ENCODE measurements around the gene NPHP4.
A peak's percentile ranks its signal among the peaks of the same experiment; 100 is the strongest.
"Not testable (repeated sequence)": the region's sequence is repeated elsewhere in the genome, so short reads cannot be mapped to it uniquely, and the experiment has no call there.

NPHP4 gene

DNA sequence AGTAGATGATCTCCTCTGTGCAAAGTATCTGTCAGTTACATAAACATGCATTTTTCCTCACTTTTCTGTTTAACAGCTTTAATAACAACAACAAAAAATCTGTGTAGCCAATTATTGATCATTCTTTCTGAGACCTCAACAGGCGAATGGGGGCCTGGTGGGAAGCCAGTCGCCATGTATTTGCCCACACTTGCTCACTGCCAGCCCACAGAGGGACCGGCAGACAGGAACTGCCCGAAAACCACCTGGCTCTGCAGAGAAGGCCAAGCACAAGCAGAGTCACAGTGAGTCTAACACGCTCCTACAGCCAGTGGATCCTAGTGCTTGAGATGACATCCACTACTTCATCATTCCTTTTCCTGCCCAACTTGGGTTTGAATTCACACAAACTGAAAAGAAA lies 56.1 kb downstream of the NPHP4 start:
- no peak for FAIRE-seq

DNA sequence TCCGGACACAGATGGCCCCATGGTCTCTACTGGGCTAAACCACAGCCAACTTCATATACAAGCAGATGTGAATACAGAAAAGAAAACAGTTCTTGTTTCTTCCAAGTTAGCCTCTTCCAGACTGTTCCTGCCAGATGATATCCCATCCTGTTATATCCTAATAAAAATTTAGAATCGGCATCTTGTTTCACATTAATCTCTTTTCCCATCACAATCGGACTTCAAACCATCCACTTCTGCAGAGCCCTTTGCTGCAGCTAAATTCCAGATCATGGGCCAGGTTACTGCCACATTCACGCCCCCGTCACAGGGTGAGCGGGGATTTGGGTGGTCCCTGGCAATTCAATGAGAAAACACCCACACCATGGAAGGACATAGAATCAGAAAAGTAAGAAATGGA lies 57.2 kb downstream of the NPHP4 start:
- DNase-seq (ENCODE audit: low spot score) (no peak), FAIRE-seq (no peak)

More for the DNA sequence above, 56.1 kb downstream of the NPHP4 start:
- DNase-seq (ENCODE audit: low spot score) = no peak

DNA sequence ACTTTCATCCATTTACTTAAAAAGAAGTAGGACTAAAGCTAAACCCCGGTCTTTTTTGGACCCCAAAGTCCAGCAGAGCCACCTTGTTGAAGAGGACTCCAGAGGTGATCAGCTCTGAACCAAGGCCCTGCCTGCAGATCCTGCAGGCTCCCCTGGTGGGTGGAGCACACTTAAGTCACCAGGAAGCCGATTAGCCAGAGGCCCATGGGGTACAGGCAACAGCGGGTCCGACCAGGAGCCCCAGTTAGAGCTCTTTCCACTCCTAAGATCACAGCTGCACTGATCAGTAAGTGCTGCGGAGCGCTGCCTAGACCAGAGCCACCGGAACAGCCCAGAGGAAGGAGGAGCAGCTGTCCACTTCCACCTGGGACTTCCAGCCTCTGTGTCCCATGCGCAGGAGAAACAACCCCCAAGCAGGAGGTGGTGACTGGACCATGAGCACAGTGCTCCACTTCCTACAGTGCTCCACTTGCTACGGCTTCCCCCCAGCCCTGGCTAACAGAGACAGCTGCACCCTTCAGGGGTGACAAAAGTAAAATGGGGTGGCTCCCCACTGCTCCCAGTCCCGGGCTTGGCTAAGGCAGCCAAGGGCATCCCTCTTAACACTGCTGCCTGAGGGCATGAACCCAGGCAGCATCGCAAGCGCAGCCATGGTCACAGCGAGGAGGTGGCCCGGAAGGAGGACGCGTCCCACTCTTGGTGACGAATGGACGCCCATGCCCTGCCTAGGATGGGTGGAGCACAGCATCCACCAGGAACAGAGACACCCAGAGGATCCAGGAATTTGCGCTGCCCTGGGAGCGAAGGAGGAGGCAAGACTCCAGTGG lies 58.0 kb downstream of the NPHP4 start:
- FAIRE-seq = no peak
- no peak for DNase-seq (ENCODE audit: low spot score)

- no peak for FAIRE-seq
Observed at GRCh38 chr1:5933676-5934057, 58.6 kb downstream of the NPHP4 start.

GRCh38 chr1:5933050-5933449 lies 59.2 kb downstream of the NPHP4 start:
- FAIRE-seq = no peak
- no peak for DNase-seq (ENCODE audit: low spot score)

More at GRCh38 chr1:5933676-5934057, 58.6 kb downstream of the NPHP4 start:
- DNase-seq (ENCODE audit: low spot score) = no peak

- no peak for FAIRE-seq
- DNase-seq (ENCODE audit: low spot score) = no peak
Observed at GRCh38 chr1:5928714-5929400, 63.4 kb downstream of the NPHP4 start.

DNA sequence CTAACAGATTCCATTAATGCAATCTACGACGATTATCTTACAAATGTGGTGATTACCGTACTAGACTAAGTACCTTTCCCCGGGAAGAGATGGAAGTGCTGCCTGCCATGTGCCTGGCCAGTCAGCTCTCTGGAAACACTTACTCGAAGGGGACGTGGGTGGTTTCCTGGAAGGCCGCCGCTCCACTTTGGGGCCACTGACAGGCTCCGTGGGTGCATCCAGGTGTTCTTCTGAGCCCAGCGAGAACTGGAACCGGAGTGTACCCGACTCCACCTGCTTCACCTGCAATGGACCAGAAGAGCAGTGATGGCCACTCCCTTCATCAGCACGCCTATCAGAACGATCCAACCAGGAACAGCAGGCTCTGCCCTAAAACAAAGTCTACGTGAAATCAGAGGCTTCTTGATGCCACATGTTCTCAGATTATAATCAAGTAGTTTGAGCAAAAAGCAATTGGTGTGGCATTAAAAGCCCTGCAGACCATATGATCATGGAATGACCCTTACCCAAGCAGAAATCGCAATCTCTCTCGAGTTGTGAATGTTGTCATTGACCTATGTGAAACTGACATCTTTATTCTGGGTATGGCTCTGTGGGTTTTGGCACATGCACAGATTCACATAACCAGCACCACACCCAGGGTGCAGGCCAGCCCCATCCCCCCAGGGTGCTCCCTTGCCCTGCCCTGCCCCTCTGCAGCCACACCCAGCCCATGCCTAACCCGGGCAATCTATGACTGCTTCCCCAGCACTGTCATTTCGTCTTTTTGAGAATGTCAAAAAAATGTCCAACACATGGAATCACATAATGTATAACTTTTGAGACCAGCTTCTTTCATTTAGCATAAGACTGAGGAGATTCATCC lies 64.5 kb downstream of the NPHP4 start:
- FAIRE-seq (no peak), DNase-seq (ENCODE audit: low spot score) (no peak)

DNA sequence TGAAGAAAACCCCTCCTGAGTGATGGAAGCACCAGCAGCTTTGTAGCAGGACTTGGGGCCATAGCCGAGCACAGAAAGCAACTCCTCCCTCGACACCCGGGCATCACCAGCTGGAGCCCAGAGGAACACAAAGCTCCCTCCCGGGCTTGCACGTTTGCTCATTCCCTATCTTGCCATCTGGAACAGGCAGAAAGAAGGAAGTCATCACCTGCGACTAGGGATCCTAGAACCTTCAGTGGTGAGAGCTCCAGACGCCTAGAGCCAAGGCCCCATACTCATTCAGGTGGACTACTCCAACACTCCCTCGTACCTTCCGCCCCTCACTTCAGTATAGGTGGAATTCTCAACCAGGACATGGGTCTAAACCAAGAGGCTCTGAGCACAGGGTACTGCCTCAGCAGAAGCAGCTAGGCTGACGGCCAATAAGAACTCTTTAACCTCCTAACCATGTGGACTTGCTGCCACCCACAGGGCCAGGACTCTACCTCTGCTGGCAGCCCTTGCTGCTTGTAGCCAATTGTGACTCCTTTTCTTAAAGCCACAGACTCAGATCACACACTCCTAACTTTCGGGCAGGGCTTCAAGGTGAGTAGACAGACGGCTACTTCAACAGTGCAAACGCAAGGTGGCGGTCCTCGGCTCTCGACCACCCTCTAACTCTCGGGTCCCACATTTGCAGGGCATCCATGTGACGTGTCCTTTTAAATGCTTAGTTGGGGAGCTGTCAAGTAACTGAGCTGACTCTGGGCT lies 65.4 kb downstream of the NPHP4 start:
- no peak for DNase-seq (ENCODE audit: low spot score)
- FAIRE-seq = no peak

GRCh38 chr1:5922700-5923330 lies 69.4 kb downstream of the NPHP4 start:
- FAIRE-seq; DNase-seq (ENCODE audit: low spot score): not testable (repeated sequence)

DNA sequence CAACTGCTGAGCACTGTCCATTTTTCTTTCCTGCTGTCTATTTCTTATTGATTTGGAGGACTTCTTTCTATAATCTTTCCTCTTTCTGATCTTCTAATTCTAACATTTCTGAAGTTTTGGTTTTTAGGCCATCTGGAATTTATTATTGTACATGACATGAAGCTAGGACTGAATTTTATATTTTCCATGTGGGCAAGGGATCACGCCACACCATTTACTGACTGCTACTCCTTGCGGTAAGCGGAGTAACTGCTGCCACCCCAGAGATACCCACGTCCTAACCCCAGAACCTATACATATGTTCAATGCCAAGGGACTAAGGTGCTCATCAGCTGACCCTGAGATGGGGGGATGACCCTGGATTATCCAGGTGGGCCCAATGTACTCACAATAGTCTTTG lies 70.6 kb downstream of the NPHP4 start:
- FAIRE-seq = no peak

DNA sequence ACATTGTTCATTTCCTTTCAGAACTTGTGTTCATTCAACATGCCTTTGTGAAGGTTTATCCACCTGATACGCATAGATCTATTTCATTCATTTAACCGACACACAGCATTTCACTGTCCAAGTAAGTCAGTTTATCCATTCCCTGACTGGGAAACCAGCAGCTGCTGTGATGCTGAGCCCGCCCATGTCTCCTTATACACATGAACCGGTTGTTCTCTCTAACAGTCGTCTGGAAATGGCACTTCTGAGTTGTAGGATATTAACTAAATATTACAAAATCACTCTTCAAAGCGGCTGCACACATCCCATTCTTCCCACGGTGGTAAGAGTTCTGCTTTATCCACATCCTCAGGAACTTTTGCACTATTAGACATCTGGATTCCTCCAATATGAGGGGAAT lies 71.1 kb downstream of the NPHP4 start:
- FAIRE-seq (no peak), DNase-seq (ENCODE audit: low spot score) (no peak)

More for the DNA sequence above, 70.6 kb downstream of the NPHP4 start:
- DNase-seq (ENCODE audit: low spot score) = no peak

DNA sequence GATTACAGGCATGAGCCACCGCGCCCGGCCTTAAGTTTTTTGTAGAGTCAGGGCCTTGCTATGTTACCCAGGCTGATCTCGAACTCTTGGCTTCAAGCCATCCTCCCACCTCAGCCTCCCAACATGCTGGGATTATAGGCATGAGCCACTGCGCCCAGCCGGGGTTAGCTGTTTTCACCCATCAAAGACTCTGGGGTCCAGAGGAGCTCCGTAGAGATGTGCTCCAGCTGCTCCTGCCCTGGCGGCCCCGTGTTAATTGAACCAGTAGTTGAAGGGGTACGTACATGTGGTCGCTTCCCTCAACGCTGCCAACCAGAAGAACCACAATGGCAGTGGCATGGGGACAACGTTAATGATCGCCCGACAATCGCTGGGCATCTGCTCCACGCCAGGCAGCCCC lies 72.0 kb downstream of the NPHP4 start:
- FAIRE-seq (no peak), DNase-seq (ENCODE audit: low spot score) (no peak)

DNA sequence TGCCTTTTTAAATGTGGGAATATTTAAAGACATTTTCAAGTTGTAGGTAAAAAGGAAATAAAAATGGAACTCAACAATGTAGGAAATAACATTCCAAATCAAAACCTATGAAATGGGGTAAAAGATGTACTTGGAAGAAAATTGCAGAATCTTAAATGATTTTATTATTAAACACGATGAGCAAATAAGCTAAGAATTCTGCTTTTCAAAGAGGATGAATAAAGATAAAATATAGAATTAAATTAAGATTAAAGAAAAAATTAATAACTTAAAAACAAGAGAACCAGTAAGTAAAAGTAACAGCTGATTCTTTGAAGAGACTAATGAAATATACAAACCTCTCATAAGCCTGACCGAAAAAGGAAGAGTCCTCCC lies 74.0 kb downstream of the NPHP4 start:
- FAIRE-seq (no peak), DNase-seq (ENCODE audit: low spot score) (no peak)

GRCh38 chr1:5917591-5918274 lies 74.5 kb downstream of the NPHP4 start:
- FAIRE-seq = no peak
- peak; percentile 29 for DNase-seq (ENCODE audit: low spot score)

GRCh38 chr1:5917281-5917590 lies 75.0 kb downstream of the NPHP4 start:
- FAIRE-seq = no peak
- no peak for DNase-seq (ENCODE audit: low spot score)

GRCh38 chr1:5916572-5917280 lies 75.5 kb downstream of the NPHP4 start:
- FAIRE-seq = no peak
- DNase-seq (ENCODE audit: low spot score) = no peak

DNA sequence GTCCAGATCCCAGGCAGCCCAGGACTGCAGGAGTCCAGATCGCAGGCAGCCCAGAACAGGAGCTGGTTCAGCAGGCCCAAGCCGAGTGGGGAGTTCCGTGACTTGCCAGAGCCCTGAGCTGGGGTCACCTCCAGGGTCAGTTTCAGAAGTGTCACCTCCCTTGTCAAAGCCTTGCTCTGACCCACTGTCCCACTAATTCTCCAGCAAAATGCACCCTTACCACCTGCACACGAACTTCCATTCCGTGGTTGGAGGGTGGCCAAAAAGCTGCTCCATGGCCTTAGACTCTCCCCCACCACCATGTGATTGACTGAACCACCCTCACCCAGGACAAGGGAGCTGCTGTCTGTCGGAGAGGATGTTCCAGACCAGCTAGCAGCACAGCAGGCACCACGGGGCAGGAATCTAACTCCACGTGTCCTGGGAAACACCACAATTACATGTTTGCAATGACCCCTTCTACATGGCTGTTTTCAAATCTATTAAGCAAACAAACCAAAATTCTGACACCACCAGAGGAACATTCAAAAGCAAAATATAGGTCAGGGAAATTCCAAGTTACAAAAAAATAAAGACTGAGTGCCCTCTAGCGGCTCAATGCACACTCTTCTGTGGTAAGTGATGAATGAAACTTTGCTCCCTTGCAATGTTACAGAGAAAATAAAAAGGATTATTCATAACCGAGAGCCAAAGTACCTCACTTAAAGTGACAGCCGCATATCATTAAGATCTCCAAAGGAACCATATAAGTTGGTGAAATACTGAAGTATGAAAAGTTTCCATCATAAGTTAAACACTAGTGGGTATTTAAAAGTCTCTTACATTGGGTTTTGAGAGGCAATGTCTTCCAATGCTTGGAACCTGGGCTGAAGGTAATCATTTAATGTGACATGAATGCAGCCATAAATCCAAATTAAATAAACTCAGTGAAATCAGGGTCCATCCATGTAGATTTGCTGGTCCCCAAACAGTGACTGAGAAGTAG lies 76.3 kb downstream of the NPHP4 start:
- DNase-seq (ENCODE audit: low spot score) (peak; percentile 37), FAIRE-seq (no peak)

DNA sequence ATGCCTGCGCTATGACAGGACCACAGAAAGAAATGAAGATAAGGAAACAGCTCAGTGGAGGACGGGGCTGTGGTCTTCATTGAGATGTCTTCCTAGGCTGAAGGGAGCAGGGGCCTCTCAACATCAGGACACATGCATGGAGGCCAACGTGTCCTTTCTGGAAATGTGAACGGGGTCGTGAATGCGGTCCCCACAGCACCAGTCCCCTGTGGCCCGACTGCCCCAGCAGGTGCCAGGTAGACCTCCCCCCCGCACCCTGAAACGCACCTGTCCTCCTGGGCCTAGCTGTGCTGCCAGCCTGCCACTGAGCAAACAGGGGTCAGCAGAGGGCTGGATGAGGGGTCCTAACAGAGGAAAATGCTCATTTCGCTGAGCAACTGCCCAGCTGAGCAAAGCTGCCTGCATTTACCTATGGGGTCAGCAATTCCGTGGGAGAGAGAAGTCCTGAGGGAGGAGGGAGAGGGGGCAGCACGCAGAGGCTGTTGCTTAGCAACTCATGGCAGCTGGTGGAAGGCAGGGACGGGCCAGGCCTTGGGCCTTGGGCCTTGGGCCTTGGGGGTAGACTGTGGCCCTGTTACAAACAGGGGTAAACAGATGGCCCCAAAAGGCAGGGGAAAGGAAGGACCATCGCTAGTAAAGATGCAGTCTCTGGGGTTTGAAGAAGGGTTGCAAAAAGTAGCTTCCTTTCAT lies 77.4 kb downstream of the NPHP4 start:
- DNase-seq (ENCODE audit: low spot score) = no peak

More for the DNA sequence above, 77.4 kb downstream of the NPHP4 start:
- no peak for FAIRE-seq

All from urothelium cell line (cell line).